ENCODE results near the gene MYL6.
A peak's percentile ranks its signal among the peaks of the same experiment; 100 is the strongest.

The MYL6 gene

DNA sequence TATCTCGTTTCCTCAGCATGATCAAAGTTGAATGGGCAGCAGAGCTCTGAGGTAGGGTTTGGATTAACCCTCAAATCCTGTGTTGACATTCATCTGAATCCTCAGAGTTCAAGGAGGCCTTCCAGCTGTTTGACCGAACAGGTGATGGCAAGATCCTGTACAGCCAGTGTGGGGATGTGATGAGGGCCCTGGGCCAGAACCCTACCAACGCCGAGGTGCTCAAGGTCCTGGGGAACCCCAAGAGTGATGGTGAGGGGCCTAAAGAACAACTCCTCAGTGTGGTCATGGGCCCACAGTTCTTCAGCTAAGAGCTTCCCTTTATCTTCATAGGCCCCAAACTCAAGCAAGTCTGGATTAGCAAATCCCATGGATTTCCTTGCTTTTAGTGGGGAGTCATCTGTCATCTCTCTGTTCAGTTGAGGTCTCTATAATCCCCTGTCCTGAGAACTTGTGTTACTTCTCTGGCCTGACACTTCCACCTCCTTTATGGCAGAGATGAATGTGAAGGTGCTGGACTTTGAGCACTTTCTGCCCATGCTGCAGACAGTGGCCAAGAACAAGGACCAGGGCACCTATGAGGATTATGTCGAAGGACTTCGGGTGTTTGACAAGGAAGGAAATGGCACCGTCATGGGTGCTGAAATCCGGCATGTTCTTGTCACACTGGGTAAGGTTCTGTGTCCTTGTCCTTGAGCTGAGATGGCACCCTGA lies 1.5 kb downstream of the MYL6 start:
- Mint-ChIP-seq H3K36me3 (ENCODE audit: low read depth) (peaks cover 65% of the 10 kb centered on the region), H3K27ac (peak overlapping the region; percentile 88), H3K4me3 (peak overlapping the region; percentile 98), H3K27me3 (no peaks in the 10 kb centered on the region), H3K9me3 (no peaks in the 10 kb centered on the region), H3K4me1 (ENCODE audit: low read depth) (peaks cover 45% of the 10 kb centered on the region)

DNA sequence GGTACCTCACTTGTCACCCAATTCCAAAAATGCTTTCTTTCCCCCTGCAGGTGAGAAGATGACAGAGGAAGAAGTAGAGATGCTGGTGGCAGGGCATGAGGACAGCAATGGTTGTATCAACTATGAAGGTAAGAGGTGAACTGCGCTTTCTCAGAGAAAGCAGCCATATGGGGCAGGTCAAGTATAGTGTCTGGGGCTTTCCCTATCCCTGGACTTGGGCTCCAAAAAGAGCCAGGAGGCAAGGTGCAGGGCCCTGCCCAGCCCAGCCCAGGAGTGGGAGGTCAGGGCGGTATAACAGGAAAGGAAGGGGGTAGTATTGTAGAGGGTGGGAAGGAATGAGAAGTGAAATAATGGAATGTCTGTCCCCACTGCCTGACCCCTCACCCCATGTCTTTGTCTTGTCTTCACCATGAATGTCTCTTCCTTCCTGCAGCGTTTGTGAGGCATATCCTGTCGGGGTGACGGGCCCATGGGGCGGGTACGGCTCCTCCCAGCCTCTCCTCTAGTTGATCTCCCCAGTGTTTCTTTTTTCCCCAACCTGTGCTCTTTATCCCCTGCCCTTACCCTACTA lies 2.1 kb downstream of the MYL6 start:
- H3K9me3 Mint-ChIP-seq = no peaks in the 10 kb centered on the region
- H3K27ac Mint-ChIP-seq = peak overlapping the region; percentile 88
- H3K36me3 Mint-ChIP-seq (ENCODE audit: low read depth) = peaks cover 66% of the 10 kb centered on the region
- H3K4me1 Mint-ChIP-seq (ENCODE audit: low read depth) = peaks cover 44% of the 10 kb centered on the region
- no peaks in the 10 kb centered on the region for H3K27me3 Mint-ChIP-seq
- peak overlapping the region; percentile 98 for H3K4me3 Mint-ChIP-seq

DNA sequence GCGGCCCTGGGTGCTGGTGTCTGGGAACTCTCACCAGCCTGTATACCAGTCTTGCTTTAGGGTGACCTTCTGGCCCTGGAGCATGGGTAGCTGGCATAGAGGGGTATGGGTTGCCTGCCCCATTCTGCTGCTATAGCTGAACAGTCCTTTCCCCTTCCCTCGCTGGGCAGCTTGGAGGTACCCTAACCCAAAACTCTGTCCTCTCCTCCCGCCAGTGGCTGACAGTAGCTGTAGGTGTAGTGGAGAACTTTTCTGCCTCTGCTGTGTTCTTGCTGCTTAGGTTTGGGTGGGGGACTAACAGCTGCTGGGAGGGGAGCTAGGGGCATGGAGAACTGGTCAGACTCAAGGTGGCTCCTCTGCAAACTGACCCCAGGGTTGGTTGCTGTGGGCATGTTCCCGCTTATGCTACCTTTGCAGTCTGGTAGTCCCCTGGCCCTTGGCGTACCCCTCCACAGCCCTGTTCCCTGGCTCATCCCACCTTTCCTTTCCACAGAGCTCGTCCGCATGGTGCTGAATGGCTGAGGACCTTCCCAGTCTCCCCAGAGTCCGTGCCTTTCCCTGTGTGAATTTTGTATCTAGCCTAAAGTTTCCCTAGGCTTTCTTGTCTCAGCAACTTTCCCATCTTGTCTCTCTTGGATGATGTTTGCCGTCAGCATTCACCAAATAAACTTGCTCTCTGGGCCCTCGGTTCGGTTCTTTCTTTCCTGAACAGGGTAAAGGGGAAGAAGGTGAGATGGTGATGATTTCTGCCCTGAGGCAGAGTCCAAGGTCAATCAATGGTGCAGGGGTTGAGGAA lies 2.9 kb downstream of the MYL6 start:
- peak overlapping the region; percentile 88 for H3K27ac Mint-ChIP-seq
- H3K4me1 Mint-ChIP-seq (ENCODE audit: low read depth) = peaks cover 39% of the 10 kb centered on the region
- peak overlapping the region; percentile 98 for H3K4me3 Mint-ChIP-seq
- no peaks in the 10 kb centered on the region for H3K9me3 Mint-ChIP-seq
- no peaks in the 10 kb centered on the region for H3K27me3 Mint-ChIP-seq
- H3K36me3 Mint-ChIP-seq (ENCODE audit: low read depth) = peaks cover 66% of the 10 kb centered on the region

DNA sequence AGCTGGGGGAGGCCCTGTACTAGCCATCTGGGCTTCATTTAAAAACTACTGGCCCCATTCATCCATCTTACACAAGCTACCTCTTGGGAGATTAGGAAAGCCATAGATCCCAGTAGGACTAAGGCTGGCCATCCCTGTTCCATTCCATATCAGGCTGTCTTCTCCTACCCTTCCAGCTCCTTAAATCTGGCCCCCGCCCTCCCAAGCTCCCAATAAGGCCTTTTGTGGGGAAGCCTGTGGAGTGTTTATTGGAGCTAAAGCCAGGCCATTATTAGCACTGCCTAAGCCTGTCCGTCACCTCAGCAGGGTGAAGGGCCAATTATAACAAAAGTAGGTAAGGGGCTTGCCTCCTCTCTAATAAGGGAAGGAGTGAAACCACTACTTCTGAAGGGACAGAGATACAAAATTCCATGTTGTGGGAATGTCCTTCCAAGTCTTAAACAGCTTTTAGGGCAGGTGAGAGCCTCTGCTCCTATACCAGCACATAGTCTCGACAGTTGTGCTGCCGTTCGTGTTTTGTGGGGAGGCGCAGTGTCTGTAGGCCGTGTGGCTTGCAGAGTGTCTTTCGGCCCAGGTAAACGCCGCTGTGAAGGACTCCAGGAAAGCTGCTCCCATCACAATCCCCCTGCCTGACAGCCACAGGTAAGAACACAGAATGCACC lies 3.7 kb downstream of the MYL6 start:
- Mint-ChIP-seq H3K27me3 (no peaks in the 10 kb centered on the region), H3K36me3 (ENCODE audit: low read depth) (peaks cover 66% of the 10 kb centered on the region), H3K4me1 (ENCODE audit: low read depth) (peaks cover 39% of the 10 kb centered on the region), H3K27ac (peak overlapping the region; percentile 88), H3K4me3 (peak overlapping the region; percentile 98), H3K9me3 (no peaks in the 10 kb centered on the region)

DNA sequence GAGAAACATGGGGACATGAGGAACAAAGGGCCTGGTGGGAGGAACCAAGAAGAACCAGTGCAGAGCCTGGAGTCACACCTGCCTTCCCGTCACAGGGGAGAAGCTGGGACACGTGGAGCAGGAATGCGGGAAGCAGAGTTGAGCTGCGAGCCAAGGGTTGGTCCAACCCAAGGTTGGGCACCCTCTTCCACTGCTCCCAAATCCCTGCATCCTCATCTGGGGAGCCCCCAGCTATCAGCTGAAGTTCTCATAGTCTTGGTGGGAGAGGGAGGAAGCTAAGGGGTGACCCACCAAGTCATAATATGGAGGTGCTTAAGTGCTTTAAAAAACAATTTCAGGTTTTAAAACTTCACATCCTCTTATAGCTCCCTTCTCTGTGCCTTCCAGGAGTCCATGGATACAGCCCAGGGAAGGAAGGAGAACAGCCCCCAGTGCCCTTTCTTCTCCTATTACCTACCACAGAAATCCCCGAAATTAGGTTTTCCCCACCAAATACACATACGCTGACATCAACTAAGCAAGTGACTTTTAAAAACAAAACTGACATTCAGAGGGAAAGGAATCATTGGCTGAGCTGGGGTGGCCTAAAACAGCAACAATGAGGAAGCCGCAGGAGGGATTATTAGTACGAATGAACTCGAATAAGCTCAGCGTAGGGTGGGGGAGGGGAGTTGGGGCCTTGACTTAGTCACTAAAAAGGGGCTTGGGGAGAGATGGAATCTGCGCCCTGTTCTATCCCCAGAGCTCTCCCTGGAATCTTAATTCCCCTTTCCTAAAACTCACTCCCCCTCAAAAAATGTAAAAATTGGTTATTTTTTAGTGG lies 4.5 kb downstream of the MYL6 start:
- Mint-ChIP-seq H3K4me3 (no peak overlapping the region), H3K4me1 (ENCODE audit: low read depth) (peaks cover 32% of the 10 kb centered on the region), H3K27me3 (no peaks in the 10 kb centered on the region), H3K36me3 (ENCODE audit: low read depth) (peaks cover 71% of the 10 kb centered on the region), H3K27ac (peak overlapping the region; percentile 88), H3K9me3 (no peaks in the 10 kb centered on the region)

DNA sequence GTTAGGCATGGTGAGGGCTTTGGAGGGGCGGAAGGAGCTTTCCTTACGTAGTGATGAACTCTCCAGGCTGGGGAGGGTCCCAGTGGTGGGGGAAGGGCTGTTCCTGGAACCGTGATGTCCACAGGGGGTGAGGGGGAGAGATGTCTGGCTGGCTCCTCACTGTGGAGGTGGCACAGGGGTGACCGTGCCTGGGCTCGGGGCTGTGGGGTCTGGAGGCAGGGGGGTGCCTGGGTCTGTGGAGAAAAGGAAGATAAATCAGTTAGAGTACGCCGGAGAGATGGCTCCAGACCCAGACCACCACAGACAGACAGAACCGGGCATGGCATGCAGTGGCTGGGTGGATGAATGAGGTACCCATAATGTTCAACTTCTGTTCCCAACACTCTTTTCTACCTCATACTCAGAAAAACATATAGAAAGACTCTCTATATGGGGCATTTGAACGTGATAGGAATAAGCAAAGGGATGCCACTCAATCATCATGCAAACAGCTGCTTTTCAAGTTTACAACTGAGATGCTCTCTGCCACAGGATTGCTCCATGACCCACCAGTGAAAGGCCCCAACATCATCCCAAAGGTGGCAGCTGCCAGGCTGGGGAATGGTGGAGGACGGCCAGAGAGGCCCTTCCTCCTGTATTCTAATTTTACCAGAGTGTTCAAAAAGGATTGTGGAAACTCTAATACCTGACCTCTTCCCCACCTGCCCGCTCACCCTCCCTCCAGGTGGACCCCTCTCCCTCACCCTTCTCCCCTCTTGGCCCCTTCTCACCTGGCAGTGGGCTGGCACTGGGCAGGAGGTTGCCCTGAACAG lies 5.6 kb downstream of the MYL6 start:
- no peaks in the 10 kb centered on the region for H3K27me3 Mint-ChIP-seq
- peak overlapping the region; percentile 14 for H3K27ac Mint-ChIP-seq
- no peaks in the 10 kb centered on the region for H3K9me3 Mint-ChIP-seq
- H3K4me1 Mint-ChIP-seq (ENCODE audit: low read depth) = peaks cover 31% of the 10 kb centered on the region
- H3K36me3 Mint-ChIP-seq (ENCODE audit: low read depth) = peaks cover 74% of the 10 kb centered on the region
- no peak overlapping the region for H3K4me3 Mint-ChIP-seq

DNA sequence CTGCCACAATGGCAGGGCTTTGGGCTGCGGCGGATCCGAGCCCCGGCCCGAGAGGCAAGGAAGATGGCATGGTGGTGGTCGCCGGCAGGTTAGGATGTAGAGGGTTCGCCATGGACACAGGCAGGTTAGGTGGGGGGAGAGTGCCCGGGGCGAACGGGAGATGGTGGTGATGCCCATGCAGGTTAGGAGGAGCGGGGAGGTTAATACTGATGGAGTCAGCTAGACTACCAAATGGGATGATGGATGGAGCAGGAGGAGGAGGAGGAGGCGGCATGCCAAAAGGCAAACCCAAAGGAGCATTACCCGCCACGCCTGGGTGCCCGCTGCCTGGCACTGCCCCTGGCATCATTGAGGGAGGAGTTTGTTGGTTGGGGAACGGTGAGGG lies 6.2 kb downstream of the MYL6 start:
- H3K4me3 Mint-ChIP-seq = no peak overlapping the region
- peaks cover 68% of the 10 kb centered on the region for H3K36me3 Mint-ChIP-seq (ENCODE audit: low read depth)
- no peaks in the 10 kb centered on the region for H3K9me3 Mint-ChIP-seq
- peaks cover 25% of the 10 kb centered on the region for H3K4me1 Mint-ChIP-seq (ENCODE audit: low read depth)
- no peak overlapping the region for H3K27ac Mint-ChIP-seq
- H3K27me3 Mint-ChIP-seq = no peaks in the 10 kb centered on the region

DNA sequence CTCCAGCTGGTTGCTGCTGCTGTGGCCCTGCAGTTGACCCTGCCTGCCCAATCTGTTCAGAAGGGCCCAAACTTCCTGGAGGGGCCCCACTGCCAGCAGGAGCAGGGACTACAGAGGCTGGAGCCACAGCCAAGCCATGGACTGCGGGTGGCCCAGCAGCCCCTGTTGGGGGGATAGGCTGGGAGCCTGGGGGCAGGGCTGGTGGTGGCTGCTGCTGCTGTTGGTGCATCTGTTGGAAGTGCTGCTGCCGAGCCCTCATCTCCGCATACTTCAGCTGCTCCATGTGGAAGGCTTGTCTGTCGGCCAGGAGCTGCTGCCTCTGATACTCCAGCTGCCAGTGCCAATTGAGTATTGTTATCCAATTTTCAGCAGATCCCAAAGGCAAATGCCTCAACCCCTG lies 7.2 kb downstream of the MYL6 start:
- no peaks in the 10 kb centered on the region for H3K9me3 Mint-ChIP-seq
- peaks cover 68% of the 10 kb centered on the region for H3K36me3 Mint-ChIP-seq (ENCODE audit: low read depth)
- H3K27ac Mint-ChIP-seq = no peak overlapping the region
- H3K4me1 Mint-ChIP-seq (ENCODE audit: low read depth) = peaks cover 15% of the 10 kb centered on the region
- no peaks in the 10 kb centered on the region for H3K27me3 Mint-ChIP-seq
- H3K4me3 Mint-ChIP-seq = no peak overlapping the region

DNA sequence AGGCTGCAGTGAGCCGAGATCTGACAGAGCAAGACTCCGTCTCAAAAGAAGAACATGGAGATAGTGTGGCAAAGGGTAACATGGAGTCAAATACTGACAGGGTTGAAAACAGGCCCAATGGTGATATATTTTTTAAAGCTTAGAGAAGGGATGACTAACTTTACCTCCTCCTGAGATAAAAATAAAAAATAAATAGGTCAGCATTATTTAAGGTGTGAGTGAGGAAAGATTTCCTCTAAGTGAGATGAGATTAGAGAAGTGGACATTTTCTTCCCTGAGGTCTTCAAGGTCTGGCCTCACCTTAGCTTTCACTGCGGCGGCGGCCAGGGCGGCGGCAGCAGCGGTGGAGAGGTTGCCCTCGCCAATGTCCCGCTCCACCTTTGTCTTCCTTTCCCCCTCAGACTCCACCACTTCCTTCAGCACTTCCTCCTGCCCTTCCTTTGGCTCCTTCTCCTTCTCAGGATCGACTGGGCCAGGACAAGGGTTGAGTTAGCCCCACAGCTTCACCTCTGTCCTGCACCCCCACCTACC lies 11.1 kb downstream of the MYL6 start:
- H3K9me3 Mint-ChIP-seq = no peaks in the 10 kb centered on the region
- peaks cover 69% of the 10 kb centered on the region for H3K36me3 Mint-ChIP-seq (ENCODE audit: low read depth)
- H3K4me1 Mint-ChIP-seq (ENCODE audit: low read depth) = no peaks in the 10 kb centered on the region
- no peak overlapping the region for H3K4me3 Mint-ChIP-seq
- no peak overlapping the region for H3K27ac Mint-ChIP-seq
- H3K27me3 Mint-ChIP-seq = no peaks in the 10 kb centered on the region

DNA sequence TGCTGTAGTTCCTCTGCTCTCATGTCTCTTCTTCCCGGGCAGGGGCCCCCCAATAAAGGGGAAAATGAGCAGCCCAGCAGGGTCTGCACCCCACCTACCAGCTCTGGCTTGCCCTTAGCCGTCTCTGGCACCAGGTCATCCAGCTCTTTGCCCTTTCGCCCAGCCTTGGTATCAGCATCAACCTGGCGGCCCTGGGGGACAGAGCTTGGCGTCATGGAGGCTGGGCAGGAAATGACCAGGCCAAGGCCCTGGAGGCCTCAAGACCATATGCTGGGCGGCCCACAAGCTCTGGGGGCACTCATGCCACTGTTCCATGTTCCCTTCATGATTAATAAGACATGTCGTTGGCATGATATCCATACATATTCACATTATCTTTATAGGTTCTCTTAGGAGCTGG lies 14.7 kb downstream of the MYL6 start:
- H3K4me3 Mint-ChIP-seq = no peak overlapping the region
- no peaks in the 10 kb centered on the region for H3K27me3 Mint-ChIP-seq
- H3K36me3 Mint-ChIP-seq (ENCODE audit: low read depth) = peaks cover 77% of the 10 kb centered on the region
- no peaks in the 10 kb centered on the region for H3K4me1 Mint-ChIP-seq (ENCODE audit: low read depth)
- H3K27ac Mint-ChIP-seq = no peak overlapping the region
- no peaks in the 10 kb centered on the region for H3K9me3 Mint-ChIP-seq

DNA sequence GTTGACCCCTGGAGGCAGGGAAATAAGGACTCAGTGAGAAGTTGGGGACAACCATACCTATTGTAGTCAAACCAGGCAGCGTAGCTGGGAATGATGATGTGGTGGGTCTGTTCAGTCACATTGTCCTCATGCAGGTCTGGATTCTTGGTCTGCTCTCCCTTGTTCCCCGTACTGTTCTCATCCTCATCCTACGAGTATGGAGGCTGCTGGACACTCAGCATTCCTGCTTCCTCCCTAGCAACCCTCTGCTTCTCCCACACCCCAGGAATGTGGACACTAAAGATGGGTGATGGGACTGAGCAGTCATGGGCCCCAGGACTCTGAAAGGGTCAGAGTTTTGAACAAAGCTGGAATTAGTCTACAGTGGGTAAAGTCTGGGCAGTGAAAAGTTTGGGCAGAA lies 20.2 kb downstream of the MYL6 start:
- Mint-ChIP-seq H3K4me1 (ENCODE audit: low read depth) (no peaks in the 10 kb centered on the region), H3K4me3 (no peak overlapping the region), H3K27me3 (no peaks in the 10 kb centered on the region), H3K27ac (no peak overlapping the region), H3K9me3 (no peaks in the 10 kb centered on the region), H3K36me3 (ENCODE audit: low read depth) (peaks cover 68% of the 10 kb centered on the region)

DNA sequence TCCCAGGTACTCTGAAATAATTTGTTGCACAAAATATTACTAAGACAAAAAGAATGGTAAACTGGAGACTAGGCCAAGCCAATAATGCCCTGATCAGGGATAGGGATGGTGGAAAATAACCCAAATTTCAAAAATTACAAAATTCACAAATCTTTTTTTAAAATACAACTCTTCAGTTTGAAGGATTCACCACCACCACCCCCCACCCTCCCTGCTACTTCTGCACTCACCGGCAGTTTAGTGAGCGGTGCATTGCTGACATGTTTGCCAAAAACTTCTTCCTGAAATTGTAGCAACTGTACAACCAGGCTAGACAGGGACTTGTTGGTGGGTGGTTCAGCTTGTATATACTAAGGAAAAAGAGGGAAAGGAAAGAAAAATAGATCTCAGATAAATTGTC lies 28.8 kb downstream of the MYL6 start:
- Mint-ChIP-seq H3K4me1 (ENCODE audit: low read depth) (peaks cover 43% of the 10 kb centered on the region), H3K4me3 (peak overlapping the region; percentile 92), H3K36me3 (ENCODE audit: low read depth) (peaks cover 44% of the 10 kb centered on the region), H3K27ac (peak overlapping the region; percentile 48), H3K9me3 (no peaks in the 10 kb centered on the region), H3K27me3 (no peaks in the 10 kb centered on the region)

DNA sequence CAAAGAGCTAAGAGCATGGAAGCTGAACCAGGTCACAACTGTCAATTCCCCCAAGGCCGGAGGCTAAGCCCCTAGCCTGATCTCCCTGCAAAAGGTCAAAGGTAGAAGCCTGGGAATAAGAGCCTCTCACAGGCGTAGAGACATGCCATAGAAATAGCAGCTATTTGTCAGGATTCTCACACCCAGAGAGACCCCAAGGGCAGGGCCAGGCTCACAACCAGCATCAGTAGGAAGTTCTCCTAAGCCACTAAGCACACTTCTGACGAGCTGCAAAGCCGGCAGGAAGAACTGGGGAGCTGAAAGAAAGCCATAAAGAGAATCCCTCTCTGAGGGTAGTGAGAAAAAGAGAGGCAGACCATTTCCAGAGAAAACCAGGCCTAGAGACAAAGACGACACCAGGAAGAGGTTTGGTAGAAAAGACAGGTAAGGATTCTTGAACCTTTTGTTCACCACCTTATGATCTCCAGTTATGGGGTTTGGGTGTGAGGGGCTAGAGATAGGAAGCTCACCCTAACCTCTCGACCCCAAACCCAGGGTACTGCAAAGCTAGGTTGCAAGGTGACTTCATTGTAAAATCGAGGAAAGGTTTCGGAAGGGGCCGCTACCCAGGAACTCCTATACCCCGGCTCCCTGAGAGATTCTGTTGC lies 30.1 kb downstream of the MYL6 start:
- Mint-ChIP-seq H3K27me3 (no peaks in the 10 kb centered on the region), H3K9me3 (no peaks in the 10 kb centered on the region), H3K36me3 (ENCODE audit: low read depth) (peaks cover 42% of the 10 kb centered on the region), H3K4me1 (ENCODE audit: low read depth) (peaks cover 52% of the 10 kb centered on the region), H3K4me3 (peak overlapping the region; percentile 92), H3K27ac (peak overlapping the region; percentile 87)

Data from stimulated activated naive CD8-positive, alpha-beta T cell treated with anti-CD3 and anti-CD28 coated beads, Interleukin-15, Interleukin-2, amounts not matched to agents 100 ng/mL and 50 ng/mL, for 24 hours (primary cell).